ENCODE data around the gene LYAR. TPM values are rescaled to one million over a fixed set of nuclear protein-coding genes. Genes with fewer than 3 reads are reported as not detected.

Gene LYAR, protein sequence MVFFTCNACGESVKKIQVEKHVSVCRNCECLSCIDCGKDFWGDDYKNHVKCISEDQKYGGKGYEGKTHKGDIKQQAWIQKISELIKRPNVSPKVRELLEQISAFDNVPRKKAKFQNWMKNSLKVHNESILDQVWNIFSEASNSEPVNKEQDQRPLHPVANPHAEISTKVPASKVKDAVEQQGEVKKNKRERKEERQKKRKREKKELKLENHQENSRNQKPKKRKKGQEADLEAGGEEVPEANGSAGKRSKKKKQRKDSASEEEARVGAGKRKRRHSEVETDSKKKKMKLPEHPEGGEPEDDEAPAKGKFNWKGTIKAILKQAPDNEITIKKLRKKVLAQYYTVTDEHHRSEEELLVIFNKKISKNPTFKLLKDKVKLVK
- total RNA-seq (ENCODE audit: unreplicated experiment) = 7.4 TPM
- long read RNA-seq, partial matches to known transcripts = 3 of 5 reads
- long read RNA-seq, other reads (novel, unspliced or antisense) = 0 of 5 reads

DNA sequence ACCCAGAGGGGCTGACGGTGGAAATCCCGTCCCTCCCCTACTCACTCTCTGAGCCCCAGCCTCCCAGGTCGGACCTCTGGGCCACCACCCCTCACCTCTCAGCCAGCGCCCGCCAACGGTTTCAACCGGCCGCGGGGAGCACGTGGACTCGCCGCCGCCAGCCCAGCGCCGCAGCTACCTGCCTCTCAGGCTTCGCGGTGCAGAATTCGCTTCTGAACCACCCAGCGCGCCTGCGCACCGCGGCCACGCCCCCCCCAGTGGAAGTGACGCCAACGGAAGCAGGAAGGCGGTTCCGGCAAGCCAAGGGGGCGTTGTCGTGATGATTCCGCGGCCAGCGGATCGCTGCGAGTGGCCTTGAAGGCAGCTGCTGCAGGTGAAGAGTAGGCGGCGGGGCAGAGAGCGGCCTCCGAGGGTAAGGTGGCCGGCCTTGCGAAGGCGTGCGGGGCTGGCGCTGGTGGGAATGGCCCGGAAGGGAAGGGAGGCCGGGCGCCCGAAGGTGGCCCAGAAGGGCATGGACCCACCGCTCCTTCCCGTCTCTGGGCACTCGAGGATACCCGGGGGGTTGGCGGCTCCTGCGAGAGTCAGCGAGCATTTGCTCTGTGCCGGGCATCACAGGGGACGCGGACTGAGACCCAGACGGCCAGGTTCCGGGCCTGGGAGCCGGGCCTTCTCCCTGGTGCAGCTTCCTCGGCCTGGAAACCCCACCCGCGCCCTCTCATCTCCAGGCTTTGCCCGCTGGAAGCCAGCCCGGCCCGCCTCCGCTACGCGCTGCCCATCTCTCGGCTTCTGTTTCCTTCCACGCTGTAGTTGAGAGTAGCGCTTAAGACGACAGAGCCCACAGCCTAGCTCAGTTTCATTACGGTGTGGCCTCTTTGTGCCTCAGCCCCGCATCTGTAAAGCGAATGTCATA, at the start of gene LYAR, which contains the start of gene ZBTB49:
Gene LYAR (minus strand): TSS at position 214 of the 910 bp plus-strand sequence. CDS start 6,412 bp downstream, outside the sequence.
Gene ZBTB49 (plus strand): TSS at position 311 of the 910 bp plus-strand sequence. CDS start 9,695 bp downstream, outside the sequence.
- DNase-seq = peak; percentile 98
- Mint-ChIP-seq H3K4me3 (ENCODE audit: unreplicated experiment) (peak within 1 kb of the TSS; percentile 94), H3K9me3 (ENCODE audit: unreplicated experiment) (peaks cover 4% of the 10 kb centered on the region), H3K27ac (ENCODE audit: unreplicated experiment) (peak within 1 kb of the TSS; percentile 75), H3K36me3 (ENCODE audit: unreplicated experiment) (peaks cover 4% of the 10 kb centered on the region), H3K27me3 (ENCODE audit: unreplicated experiment) (peaks cover 2% of the 10 kb centered on the region), H3K4me1 (ENCODE audit: low read depth, unreplicated experiment) (peaks cover 5% of the 10 kb centered on the region)
- TF ChIP-seq, protein P1, sequence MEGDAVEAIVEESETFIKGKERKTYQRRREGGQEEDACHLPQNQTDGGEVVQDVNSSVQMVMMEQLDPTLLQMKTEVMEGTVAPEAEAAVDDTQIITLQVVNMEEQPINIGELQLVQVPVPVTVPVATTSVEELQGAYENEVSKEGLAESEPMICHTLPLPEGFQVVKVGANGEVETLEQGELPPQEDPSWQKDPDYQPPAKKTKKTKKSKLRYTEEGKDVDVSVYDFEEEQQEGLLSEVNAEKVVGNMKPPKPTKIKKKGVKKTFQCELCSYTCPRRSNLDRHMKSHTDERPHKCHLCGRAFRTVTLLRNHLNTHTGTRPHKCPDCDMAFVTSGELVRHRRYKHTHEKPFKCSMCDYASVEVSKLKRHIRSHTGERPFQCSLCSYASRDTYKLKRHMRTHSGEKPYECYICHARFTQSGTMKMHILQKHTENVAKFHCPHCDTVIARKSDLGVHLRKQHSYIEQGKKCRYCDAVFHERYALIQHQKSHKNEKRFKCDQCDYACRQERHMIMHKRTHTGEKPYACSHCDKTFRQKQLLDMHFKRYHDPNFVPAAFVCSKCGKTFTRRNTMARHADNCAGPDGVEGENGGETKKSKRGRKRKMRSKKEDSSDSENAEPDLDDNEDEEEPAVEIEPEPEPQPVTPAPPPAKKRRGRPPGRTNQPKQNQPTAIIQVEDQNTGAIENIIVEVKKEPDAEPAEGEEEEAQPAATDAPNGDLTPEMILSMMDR (IDR thresholded peaks at IDR 0.05; ENCODE audit: partially characterized antibody, unreplicated experiment) = no peak

DNA sequence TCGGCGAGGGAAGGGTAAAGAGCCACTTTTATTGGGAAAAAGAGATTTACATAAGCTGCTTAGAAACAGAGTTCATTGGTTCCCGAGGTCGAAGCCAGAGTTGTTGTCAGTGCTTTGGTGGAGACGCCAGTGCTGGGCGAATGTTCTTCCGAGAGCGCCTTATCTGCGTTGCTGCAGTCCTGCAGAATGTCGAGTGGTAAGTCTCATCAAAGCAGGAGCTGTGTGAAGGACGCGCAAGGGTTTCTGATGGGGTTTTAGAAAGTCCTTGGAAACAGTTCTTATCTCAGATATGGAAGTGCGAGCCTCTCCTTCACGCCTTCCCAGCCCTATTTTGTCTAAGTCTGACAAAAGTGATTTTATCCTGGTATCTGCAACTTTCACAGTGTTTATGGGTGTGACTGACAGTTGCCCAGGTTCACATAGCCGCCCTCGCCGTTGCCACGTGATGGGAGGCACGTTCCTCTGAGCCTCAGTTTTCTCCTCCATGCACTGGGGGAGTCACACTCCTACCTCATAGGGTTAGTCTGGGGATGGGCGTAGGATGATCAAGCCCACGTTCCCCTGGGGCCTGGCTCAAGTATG, 49.6 kb upstream of the LYAR start:
- Mint-ChIP-seq H3K9me3 (ENCODE audit: unreplicated experiment) (peaks cover 6% of the 10 kb centered on the region), H3K27ac (ENCODE audit: unreplicated experiment) (no peak overlapping the region), H3K36me3 (ENCODE audit: unreplicated experiment) (no peaks in the 10 kb centered on the region), H3K4me3 (ENCODE audit: unreplicated experiment) (no peak overlapping the region), H3K4me1 (ENCODE audit: low read depth, unreplicated experiment) (no peaks in the 10 kb centered on the region), H3K27me3 (ENCODE audit: unreplicated experiment) (peaks cover 4% of the 10 kb centered on the region)
- TF ChIP-seq, protein P1 (IDR thresholded peaks at IDR 0.05; ENCODE audit: partially characterized antibody, unreplicated experiment) = no peak
- DNase-seq = no peak

DNA sequence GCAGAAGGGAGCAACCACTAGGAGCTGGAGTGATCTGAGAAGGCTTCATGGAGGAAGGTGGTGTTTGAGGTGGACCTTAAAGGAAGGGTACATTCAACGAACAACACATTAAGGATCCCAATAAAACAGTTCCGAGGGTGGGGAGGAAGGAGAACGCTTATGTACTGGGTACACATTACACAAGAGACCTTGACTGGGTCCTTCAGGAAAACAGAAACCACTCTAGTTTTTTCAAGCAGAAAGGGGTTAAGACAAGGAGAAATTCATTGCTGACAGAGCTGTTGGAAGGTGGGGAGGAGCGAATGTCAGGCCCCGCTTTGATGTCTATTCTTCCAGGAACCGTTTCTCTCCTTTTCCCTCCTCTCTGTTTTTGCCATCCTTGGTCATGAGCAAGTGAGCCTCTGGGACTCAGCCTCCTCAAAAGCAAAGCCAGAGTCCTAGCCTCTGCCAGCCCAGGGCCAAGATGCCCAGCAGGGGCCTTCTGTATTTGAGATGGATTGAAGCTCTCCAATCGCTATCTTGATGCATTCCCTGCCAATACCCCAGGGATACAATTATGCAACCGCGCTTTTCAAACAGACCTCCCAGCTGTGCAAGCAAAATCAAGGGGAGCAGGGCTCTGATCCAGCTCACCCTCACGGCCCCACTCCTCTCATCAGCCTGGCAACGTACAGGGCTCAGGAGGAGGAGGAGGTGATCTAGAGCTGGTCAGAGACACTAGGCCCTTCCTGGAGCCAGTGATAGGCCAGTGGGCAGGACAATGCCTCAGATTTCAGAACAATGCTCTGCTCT, 48.5 kb upstream of the LYAR start:
- Mint-ChIP-seq H3K27ac (ENCODE audit: unreplicated experiment) (no peak overlapping the region), H3K4me3 (ENCODE audit: unreplicated experiment) (no peak overlapping the region), H3K36me3 (ENCODE audit: unreplicated experiment) (no peaks in the 10 kb centered on the region), H3K4me1 (ENCODE audit: low read depth, unreplicated experiment) (no peaks in the 10 kb centered on the region), H3K27me3 (ENCODE audit: unreplicated experiment) (peaks cover 4% of the 10 kb centered on the region), H3K9me3 (ENCODE audit: unreplicated experiment) (peaks cover 4% of the 10 kb centered on the region)
- DNase-seq = no peak
- TF ChIP-seq, protein P1 (IDR thresholded peaks at IDR 0.05; ENCODE audit: partially characterized antibody, unreplicated experiment) = no peak

DNA sequence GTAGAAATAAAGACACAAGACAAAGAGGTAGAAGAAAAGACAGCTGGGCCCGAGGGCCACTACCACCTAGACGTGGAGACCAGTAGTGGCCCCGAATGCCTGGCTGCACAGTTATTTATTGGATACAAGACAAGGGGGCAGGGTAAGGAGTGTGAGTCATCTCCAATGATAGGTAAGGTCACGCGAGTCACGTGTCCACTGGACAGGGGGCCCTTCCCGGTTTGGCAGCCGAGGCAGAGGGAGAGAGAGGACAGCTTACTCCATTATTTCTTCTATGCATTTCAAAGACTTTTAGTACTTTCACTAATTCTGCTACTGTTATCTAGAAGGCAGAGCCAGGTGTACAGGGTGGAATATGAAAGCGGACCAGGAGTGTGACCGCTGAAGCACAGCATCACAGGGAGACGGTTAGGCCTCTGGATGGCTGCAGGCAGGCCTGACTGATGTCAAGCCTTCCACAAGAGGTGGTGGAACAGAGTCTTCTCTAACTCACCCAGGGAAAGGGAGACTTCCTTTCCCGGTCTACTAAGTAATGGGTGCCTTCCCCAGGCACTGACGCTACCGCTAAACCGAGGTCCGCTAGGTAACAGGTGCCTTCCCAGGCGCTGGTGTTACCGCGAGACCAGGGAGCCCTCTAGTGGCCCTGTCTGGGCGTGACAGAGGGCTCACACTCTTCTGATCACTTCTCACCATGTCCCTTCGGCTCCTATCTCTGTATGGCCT, 45.0 kb upstream of the LYAR start:
- TF ChIP-seq, protein P1 (IDR thresholded peaks at IDR 0.05; ENCODE audit: partially characterized antibody, unreplicated experiment) = peak; percentile 61
- Mint-ChIP-seq H3K27ac (ENCODE audit: unreplicated experiment) (no peak overlapping the region), H3K4me3 (ENCODE audit: unreplicated experiment) (no peak overlapping the region), H3K36me3 (ENCODE audit: unreplicated experiment) (no peaks in the 10 kb centered on the region), H3K9me3 (ENCODE audit: unreplicated experiment) (peaks cover 4% of the 10 kb centered on the region), H3K4me1 (ENCODE audit: low read depth, unreplicated experiment) (no peaks in the 10 kb centered on the region), H3K27me3 (ENCODE audit: unreplicated experiment) (peaks cover 4% of the 10 kb centered on the region)
- DNase-seq = peak; percentile 74

All from glutamatergic neuron (in vitro differentiated cells).